Cardiac muscle cell (in vitro differentiated cells and primary cell): ENCODE measurements around the gene PLP2. TPM values are rescaled to one million over a fixed set of nuclear protein-coding genes. Genes with fewer than 3 reads are reported as not detected.
"Not testable (repeated sequence)": the region's sequence is repeated elsewhere in the genome, so short reads cannot be mapped to it uniquely, and the experiment has no call there.

Experiments used
- DNase-seq, 2 donors: peaks; one replicate each; pipeline versions ENCODE4 v3.0.0 to v3.0.0-alpha.2; 2010 to 2017; ENCODE audit warnings: low read depth in 1 of 2, low spot score in 1 of 2
- H3K27ac ChIP-seq: fragments of 200-600 bp; sonication (generic); 2 replicates; pipeline ENCODE4 v1.5.1; 2016
- H3K27me3 ChIP-seq: fragments of 200-600 bp; sonication (generic); 2 replicates; pipeline ENCODE4 v1.6.0; 2016; ENCODE audit warnings: control low read depth
- H3K36me3 ChIP-seq: fragments of 200-600 bp; sonication (generic); 2 replicates; pipeline ENCODE4 v1.5.1; 2016; ENCODE audit warnings: control low read depth
- H3K4me1 ChIP-seq: fragments of 200-600 bp; sonication (generic); 2 replicates; pipeline ENCODE4 v1.8.1; 2017; ENCODE audit warnings: low read depth, mild to moderate bottlenecking, mixed run types
- H3K4me3 ChIP-seq: fragments of 200-600 bp; sonication (generic); 2 replicates; pipeline ENCODE4 v1.5.1; 2016; ENCODE audit warnings: mild to moderate bottlenecking
- H3K9me3 ChIP-seq: fragments of 200-600 bp; sonication (generic); 2 replicates; pipeline ENCODE4 v1.5.1; 2017; ENCODE audit warnings: low read depth, mild to moderate bottlenecking, control low read depth
- polyA plus RNA-seq: library from polyadenylated mRNA; unstranded; fragments of >200 nt; fragmentation: Nextera tagmentation; extraction: Ambion mirVana; gene quantifications from 2 replicates; pipeline ENCODE4 v1.2.1, GENCODE V29; 2016
- total RNA-seq: library from RNA; depleted of rRNA; stranded (reverse); fragments of >200 nt; gene quantifications from 2 replicates; pipeline ENCODE4 v1.2.3, GENCODE V29; 2016
- TF ChIP-seq, protein P1 (sequence below): IDR thresholded peaks from 2 replicates; pipeline ENCODE4 v1.5.1; 2012; ENCODE audit warnings: low read depth, mild to moderate bottlenecking, low read length

Gene PLP2
- total and polyA plus RNA-seq, 2 experiments from 2014 or later: 12.4 to 34.6 TPM

DNA sequence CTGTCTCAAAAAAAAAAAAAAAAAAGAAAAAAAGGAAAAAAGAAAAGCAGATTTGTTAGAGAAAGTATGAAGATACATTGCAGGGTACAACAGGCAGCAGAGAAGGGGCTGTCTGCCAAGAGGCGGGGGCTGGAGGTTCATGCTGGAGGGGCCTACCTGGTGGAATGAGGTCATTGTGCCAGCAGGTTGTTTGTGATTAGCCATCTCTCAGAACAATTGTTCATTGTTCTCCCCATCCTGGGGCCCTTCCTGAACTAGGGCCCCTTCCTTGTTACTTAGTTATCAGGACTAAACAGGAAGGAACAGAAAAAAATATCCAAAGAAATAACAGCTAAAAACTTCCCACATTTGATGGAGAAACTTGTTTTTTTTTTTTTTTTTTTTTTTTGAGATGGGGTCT lies 34.2 kb upstream of the PLP2 start:
- no peak overlapping the region for H3K4me3 ChIP-seq
- no peaks in the 10 kb centered on the region for H3K9me3 ChIP-seq
- H3K27me3 ChIP-seq: no peaks in the 10 kb centered on the region
- no peak for DNase-seq
- no peaks in the 10 kb centered on the region for H3K36me3 ChIP-seq
- no peaks in the 10 kb centered on the region for H3K4me1 ChIP-seq
- no peak overlapping the region for H3K27ac ChIP-seq
- TF ChIP-seq, protein P1, sequence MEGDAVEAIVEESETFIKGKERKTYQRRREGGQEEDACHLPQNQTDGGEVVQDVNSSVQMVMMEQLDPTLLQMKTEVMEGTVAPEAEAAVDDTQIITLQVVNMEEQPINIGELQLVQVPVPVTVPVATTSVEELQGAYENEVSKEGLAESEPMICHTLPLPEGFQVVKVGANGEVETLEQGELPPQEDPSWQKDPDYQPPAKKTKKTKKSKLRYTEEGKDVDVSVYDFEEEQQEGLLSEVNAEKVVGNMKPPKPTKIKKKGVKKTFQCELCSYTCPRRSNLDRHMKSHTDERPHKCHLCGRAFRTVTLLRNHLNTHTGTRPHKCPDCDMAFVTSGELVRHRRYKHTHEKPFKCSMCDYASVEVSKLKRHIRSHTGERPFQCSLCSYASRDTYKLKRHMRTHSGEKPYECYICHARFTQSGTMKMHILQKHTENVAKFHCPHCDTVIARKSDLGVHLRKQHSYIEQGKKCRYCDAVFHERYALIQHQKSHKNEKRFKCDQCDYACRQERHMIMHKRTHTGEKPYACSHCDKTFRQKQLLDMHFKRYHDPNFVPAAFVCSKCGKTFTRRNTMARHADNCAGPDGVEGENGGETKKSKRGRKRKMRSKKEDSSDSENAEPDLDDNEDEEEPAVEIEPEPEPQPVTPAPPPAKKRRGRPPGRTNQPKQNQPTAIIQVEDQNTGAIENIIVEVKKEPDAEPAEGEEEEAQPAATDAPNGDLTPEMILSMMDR: no peak

DNA sequence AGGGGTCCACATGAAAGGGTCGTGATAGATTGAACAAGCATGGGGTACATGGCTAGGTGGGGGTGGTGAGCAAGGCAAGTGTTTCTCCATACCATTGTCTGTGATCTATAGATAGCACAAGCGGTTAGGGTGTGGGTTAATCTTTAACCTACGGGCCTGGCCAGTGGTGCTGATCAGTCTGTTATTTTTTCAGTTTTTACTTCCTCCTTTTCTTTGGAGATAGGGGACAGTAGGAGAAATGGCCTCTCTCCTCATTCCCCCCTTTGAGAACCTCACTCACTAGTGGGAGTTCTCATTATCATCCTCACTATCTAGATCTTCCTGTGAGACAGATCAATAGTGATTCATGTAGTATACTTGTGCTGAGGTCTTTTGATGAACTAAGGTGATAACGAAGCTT lies 32.0 kb upstream of the PLP2 start:
- no peak overlapping the region for H3K4me3 ChIP-seq
- TF ChIP-seq, protein P1: no peak
- H3K9me3 ChIP-seq: no peaks in the 10 kb centered on the region
- H3K4me1 ChIP-seq: no peaks in the 10 kb centered on the region
- no peaks in the 10 kb centered on the region for H3K27me3 ChIP-seq
- no peak for DNase-seq
- H3K27ac ChIP-seq: no peak overlapping the region
- H3K36me3 ChIP-seq: no peaks in the 10 kb centered on the region

DNA sequence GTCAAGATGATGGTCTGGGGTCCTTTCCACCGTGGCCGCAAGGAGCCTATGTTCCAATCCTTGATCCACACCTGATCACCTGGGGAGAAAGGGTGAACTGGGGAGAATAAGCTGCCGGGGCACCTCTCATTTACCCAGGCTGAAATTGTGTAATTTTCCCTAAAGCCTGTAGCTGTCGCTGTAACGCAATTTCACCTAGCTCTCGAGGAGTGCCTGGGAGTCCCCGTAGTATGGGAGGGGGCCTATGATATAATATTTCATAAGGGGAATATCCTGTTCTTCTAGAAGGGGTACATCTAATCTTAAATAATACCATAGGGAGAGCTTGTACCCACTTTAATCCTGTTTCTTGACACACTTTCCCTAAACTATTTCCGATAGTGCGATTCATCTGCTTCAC lies 29.4 kb upstream of the PLP2 start:
- not testable (repeated sequence) for H3K27ac ChIP-seq

DNA sequence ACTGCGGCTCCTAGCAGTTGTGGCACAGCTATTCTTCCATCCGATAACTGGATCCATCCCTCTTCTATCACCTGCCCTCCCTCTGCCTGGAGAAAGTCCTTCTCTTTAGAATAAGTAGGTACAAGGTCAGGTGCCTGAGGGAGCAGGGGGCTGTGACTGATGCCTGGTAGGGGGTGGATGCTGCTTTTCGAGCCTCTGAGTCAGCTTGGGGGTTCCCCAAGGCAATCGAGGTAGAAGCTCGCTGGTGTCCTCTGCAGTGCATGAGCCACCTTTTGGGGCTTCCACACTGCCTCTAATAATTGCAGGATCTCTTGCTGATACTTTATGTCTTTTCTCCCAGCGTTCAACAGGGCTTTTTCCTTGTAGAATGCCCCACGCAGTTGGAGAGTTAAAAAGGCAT lies 28.5 kb upstream of the PLP2 start:
- H3K4me3 ChIP-seq, H3K27ac ChIP-seq, H3K27me3 ChIP-seq, H3K9me3 ChIP-seq, H3K4me1 ChIP-seq, H3K36me3 ChIP-seq, DNase-seq: not testable (repeated sequence)

More for the DNA sequence above, 29.4 kb upstream of the PLP2 start:
- H3K27me3 ChIP-seq, H3K4me1 ChIP-seq, DNase-seq, H3K9me3 ChIP-seq, H3K4me3 ChIP-seq, H3K36me3 ChIP-seq: not testable (repeated sequence)
- TF ChIP-seq, protein P1: peak; percentile 42

DNA sequence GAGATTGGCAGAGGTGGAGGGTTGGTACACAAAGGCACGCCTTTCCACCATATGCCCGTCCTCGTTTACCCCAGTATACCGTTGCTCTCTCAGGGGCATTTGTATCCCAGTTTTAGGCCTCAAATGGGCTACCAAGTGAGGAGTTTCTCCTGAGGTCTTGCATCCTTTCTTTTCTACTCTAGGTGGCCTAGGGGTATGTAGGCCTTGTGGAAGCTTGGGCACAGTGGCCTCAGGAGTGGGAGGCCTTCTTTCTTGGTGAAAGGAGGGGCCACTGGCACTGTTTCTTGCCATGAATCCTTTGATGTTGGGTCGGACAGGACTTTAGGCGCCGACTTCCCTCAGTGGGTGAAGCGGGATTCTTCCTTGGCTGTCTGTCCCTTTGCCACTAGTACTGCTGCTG lies 24.4 kb upstream of the PLP2 start:
- TF ChIP-seq, protein P1: no peak
- Histone ChIP-seq H3K9me3 (no peaks in the 10 kb centered on the region), H3K27me3 (no peaks in the 10 kb centered on the region), H3K36me3 (no peaks in the 10 kb centered on the region), H3K4me3 (no peak overlapping the region), H3K4me1 (no peaks in the 10 kb centered on the region), H3K27ac (no peak overlapping the region)
- DNase-seq: no peak

DNA sequence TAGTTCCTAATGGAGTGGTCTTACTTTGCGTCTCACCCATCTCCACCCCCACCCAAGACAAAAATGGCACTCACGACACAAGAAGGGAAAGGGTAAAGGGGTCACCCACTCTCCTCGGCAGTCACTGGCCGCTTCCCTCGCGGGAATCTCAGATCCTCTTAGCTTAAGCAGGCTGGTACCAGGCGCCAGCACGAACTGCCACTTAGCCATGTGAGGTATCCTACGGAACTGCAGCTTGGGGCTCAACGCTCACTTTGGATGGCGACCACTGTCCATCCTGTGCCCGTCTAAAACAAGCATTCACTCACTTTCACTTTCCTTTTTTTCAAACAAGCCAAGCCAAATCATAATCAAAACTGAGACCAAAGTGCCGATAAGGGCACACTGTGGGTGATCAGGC lies 23.8 kb upstream of the PLP2 start:
- Histone ChIP-seq H3K4me3 (no peak overlapping the region), H3K27ac (no peak overlapping the region), H3K9me3 (no peaks in the 10 kb centered on the region), H3K4me1 (no peaks in the 10 kb centered on the region), H3K36me3 (no peaks in the 10 kb centered on the region), H3K27me3 (no peaks in the 10 kb centered on the region)
- DNase-seq: no peak
- TF ChIP-seq, protein P1: no peak

DNA sequence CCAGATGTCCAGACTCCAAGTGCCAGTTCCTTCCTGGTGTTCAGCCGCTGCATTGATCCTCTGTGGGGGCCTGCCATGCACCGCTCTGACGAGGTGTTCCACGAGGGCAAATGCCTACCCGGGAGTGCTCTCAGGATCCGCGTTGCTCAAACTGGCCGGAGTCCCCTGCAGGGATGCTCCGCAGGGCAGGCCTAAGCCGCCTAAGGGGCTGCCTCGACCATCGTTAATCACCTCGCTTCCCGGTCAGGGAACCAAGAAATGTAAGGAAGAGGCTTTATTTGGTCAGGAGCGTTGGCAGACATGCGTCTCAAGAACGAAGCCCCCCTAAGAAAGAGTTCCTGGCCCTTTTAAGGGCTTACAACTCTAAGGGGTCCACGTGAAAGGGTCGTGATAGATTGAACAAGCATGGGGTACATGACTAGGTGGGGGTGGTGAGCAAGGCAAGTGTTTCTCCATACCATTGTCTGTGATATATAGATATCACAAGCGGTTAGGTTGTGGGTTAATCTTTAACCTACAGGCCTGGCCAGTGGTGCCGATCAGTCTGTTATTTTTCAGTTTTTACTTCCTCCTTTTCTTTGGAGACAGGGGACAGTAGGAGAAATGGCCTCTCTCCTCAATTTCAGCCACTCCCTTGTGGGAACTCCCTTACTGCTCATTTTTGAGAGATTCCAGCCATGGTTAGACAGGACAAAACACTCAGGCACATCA lies 23.2 kb upstream of the PLP2 start:
- not testable (repeated sequence) for H3K27me3 ChIP-seq, DNase-seq, H3K36me3 ChIP-seq, H3K4me3 ChIP-seq, H3K4me1 ChIP-seq, H3K27ac ChIP-seq, H3K9me3 ChIP-seq

DNA sequence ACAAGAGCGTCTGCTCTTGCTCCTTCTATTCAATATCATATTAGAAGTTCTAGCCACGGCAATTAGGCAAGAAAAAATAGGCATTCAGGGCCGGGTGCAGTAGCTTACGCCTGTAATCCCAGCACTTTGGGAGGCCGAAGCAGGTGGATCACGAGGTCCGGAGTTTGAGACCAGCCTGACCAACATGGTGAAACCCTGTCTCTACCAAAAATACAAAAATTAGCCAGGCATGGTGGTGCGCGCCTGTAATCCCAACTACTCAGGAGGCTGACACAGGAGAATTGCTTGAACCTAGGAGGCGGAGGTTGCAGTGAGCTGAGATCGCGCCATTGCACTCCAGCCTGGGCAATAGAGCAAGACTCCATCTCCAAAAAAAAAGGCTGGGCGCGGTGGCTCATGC lies 22.4 kb upstream of the PLP2 start:
- not testable (repeated sequence) for H3K4me1 ChIP-seq, H3K27me3 ChIP-seq, H3K36me3 ChIP-seq, H3K4me3 ChIP-seq, DNase-seq, H3K9me3 ChIP-seq, H3K27ac ChIP-seq
